Hematopoietic multipotent progenitor cell treated with erythropoietin and hydrocortisone succinate and interleukin-3 and kit ligand, for 6 days (in vitro differentiated cells): ENCODE measurements around the gene IL36RN.

Experiments
- DNase-seq: peaks from one replicate; pipeline ENCODE4 v3.0.0-alpha.2; 2015

IL36RN gene

DNA sequence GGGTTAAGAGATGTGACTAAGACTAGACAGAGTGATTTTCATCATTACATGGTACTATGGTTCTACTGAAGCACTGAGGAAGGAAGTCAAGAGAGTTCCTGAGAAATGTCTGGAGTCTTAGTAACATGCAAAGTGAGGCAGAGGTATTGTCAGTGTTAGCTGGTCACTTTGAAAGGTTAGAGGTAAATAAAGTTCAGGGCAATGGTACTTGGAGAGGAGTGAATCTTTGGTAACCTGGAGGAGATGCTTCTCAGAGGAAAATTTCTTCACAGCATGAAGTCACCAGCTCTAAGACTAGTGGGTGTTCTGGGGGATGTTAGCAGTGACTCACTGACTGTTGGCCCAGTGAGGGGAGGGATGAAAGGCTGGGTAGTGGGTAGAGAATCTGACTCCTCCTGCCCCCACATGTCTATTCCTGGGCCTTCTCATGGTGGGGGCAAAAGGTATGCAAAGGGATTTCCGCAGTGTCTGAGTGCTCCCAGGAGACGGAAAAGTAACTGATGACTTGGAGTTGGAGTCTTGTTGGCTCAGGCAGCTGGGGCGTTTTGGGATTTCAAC, 45.1 kb downstream of the IL36RN start:
- no peak for DNase-seq

DNA sequence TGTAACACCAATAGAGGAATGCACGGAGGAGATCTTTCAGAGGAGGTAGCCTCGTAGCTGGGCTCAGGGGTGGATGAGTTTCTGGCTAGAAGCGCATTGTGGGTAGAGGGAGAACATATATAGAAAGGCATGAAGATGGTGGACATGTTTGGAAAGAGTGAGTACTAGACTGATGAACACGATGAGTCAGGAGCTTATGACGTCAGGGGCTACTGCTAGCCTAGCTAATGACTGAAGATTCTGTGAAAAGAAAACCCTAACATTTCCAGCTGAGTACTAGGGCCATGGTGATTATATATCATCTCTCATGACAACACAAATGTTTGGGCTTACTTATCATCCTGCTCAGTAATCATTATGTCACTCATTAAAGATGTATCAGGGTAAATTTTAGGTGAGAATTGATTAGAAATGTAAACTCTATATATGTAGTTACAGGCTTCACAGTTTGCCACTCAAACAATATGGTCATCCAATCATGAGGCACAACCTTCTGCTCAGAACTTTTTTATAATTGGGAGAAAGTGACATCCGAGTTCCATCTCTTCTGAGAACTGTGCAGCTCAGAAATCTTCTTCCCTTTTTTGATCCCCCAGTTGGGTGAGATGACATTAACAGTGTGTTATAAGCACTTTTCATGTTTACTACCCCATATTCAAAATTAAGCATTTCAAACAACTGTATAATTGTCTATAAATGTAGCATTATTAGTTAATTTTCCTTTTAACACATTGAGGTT, 46.2 kb downstream of the IL36RN start:
- DNase-seq: no peak

DNA sequence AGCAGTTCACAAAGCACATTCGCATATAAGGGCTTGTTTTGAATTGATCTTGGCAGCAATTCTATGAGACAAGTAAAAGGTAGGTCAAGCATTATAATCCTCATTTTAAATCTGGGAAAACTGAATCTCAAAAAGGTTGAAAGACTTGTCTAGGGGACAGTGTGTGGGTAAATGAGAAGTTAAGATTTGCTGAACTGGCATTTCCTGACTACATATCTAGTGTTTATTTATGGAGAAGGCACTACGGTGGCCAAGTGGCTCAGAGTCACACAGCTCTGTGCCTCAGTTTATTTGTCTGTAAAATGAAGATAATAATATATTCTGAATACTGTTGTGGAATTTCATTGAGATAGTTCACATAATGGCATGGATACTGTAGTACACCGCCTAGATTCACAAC, 52.1 kb downstream of the IL36RN start:
- no peak for DNase-seq

DNA sequence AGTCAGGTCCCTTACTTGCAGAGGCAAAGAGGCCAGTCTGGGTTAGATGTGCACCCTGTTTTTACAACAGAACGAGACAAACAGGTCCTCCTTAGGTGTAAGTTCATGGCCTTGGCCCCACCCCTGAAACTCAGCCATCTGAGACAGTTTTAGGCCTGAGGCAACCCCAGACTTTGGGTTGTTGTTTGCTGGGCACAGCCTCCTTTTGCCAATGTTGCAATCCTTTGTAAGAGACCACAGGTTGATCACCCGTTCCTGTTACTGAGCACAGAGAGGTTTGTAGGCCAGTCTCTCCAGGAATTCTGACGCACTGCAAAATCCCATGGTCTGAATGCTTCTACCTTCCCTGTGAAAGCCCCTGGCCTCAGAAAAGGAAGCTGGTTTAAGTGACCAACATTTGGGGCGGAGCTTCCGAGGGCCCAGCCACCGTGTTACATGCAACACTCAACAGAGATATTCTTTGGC, 52.9 kb downstream of the IL36RN start:
- peak; percentile 30 for DNase-seq

DNA sequence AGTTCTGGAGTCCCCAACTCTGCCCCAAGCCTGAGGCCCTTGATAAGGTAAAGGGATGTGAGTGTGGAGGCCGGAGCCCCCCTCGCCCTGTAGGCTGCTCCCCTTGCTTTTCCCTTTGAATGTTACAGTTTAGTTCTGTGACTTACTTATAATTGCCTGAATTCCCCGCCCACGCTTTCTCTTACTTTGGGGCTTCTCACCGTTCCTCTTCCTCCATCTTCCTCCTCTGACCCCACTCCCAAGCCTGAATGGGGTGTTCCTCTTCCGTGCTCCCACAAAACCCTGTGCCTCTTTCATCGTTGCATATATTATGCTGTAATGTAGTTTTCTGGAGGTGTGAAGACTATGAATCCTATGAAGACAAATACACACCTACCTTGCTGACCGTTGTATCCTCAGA, 53.4 kb downstream of the IL36RN start:
- no peak for DNase-seq

DNA sequence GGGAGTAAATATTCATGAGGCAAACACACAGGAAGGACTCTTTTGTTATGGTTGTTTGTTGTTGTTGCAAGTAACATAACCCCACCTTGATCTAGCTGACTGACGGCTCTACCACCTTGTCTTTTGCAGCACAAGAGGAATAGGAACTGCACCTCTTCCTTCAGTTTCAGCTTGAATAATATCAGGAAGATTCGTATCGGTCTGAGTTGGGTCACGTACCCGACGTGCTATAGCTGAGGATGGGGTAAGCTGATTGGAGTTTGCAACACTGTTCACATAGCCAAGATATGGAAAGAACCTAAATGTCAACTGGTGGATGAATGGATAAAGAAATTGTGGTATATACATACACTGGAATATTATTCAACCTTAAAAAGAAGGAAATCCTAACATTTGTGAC, 53.9 kb downstream of the IL36RN start:
- no peak for DNase-seq

DNA sequence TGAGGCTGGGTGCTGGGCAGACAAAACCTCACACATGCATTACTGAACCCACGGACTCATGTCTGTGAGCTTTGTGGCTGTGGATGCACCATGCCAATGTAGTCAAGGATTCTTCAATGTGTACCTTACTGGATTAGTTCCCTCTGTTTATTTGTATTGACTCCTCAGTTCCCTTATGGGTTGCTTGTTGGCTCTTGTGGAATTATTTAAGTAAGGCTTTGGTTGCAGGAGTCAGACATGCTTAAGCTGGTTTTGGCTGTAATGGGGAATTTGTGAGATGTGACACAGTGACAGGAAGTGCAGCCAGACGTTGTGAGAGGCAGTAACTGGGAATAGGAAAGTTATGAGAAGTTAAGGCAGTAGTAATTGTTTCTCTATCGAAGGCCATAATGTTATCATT, 54.8 kb downstream of the IL36RN start:
- no peak for DNase-seq
